HG02981 (cell line): ENCODE measurements around the gene PHTF1.
"Not testable (repeated sequence)": the region's sequence is repeated elsewhere in the genome, so short reads cannot be mapped to it uniquely, and the experiment has no call there.

ENCODE experiments used
- ATAC-seq: cut with Tn5 transposase; IDR thresholded peaks from one replicate; pipeline ENCODE4 v1.9.1; 2021; ENCODE audit warnings: mild to moderate bottlenecking, moderate library complexity; ENCODE audit not compliant: unreplicated experiment

The PHTF1 gene

GRCh38 chr1:113779542-113779941 is 20.3 kb upstream of the PHTF1 start:
- no peak for ATAC-seq

DNA sequence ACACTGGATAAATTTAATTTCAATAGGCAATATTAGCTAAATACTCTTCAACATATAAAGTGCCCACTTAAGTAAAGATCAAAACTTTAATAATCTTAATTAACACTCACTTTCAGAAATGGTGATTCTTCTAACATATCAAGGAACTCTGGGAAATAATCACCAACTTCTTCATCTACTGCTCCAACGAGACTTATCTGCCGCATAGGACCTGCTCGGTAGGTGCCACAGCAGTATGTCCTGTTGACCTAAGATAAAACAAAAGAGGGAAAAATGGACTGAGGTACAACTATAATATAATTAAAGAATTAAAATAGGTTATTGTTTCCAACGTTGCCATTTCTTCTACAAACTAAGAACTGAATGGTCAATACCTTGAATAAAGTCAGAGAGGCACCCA is 18.3 kb upstream of the PHTF1 start:
- no peak for ATAC-seq

DNA sequence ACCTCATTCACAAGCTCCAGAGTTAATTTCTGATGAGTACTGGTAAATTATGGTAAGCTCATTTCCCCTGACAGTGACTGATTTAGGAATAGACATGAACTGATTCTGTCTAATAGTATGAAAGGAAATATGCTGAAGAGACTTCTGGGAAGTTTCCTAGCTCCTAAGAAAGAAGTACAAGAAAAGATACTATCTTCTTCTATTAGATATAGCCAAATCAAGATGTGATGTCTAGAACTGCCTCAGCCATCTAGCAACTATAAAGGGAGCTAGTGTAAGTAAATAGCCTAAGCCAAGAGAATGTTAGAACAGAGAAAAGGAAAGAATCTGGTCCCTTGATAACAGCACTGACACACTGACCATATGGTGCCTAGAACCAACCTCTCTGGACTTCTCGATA is 10.7 kb upstream of the PHTF1 start:
- no peak for ATAC-seq

DNA sequence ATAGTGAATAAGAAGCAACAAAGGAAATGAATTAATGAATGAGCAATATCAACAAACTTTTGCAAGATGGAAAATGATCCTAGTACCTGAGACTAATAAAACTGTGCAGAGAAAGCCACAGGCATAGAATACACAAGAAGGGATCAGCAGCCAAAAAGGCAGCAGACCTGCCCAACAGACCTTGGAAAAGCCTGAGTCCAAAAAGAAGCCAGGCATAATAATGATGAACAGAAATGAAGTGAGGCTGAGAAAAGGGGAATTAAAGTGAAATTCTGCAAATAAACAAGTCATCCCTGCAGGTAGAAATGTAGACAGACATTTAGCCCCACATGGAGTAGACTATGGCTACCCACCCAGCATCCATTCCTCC is 10.3 kb upstream of the PHTF1 start:
- ATAC-seq, result no peak

GRCh38 chr1:113768916-113769600 is 9.8 kb upstream of the PHTF1 start:
- no peak for ATAC-seq

GRCh38 chr1:113765306-113766230 is 6.3 kb upstream of the PHTF1 start:
- ATAC-seq, result no peak

- no peak for ATAC-seq
These were observed 4.4 kb upstream of the PHTF1 start for GRCh38 chr1:113763661-113764060.

GRCh38 chr1:113761937-113762336 is 2.7 kb upstream of the PHTF1 start:
- ATAC-seq, result no peak

- no peak for ATAC-seq
These were observed 1.1 kb upstream of the PHTF1 start for GRCh38 chr1:113760102-113761080.

DNA sequence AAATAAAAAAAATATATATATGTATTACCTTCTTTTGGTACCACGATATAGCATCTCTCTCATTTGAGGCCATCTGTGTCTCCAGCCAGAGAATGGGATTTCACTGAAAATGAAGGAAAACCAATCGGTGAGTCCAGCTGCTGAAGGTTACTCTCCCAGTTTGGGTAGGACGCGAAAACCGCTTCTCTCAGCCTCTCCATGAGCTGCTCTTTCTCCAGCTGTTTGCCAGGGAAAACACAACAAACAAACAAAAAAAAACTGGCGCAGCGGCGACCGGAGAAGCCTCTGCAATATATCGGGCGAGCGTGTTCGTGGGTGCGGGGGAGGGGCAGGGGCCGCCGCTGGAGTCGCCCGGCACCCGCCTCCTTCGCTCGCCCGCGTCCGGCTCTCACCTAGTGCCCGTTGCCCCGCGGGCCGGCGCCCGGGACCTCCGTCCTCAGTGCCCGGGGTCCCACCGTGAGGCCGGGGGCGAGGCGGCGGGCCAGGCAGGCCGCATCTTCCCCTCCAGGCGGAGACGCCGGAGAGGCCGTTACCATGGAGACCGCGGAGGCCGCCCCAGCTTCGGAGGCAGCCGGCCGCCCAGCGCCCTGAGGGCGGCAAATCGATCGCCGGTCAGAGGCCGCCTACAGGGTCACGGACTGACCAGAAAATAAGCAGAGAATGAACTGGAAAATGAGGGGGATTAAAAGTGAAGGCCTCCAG is 504 bp downstream of the PHTF1 start:
- ATAC-seq, result peak; percentile 54

DNA sequence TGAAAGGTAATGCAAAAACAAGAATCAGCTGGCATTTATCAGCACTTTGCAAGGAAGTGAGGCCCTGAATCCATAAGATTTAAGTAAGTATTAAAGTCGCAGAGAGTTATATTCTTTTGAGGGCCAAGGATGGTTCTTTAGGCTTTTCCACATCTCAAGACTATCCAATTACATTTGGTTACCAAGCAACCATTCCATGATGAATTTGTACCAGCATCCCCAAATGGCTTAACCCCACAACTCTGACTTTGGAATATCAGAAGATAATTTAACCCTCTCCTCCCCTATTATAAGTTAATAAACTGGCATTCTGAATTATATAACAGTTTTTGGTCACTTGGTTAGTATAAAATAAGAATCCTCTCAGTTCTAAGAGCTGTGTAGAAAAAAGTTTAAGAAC is 2.8 kb downstream of the PHTF1 start:
- ATAC-seq, result no peak

DNA sequence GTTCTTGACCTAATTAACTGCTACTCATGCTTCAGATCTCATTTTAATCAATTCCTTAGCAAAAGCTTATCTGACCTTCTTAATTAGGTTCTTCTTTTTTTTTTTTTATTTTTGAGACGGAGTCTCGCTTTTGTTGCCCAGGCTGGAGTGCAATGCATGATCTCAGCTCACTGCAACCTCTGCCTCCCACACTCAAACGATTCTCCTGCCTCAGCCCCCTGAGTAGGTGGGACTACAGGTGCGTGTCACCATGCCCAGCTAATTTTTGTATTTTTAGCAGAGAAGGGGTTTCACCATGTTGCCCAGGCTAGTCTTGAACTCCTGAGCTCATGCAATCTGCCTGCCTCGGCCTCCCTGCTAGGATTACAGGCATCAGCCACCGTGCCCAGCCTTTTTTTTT is 6.0 kb downstream of the PHTF1 start:
- not testable (repeated sequence) for ATAC-seq

- ATAC-seq, result no peak
These were observed 7.8 kb downstream of the PHTF1 start for GRCh38 chr1:113751516-113751915.

DNA sequence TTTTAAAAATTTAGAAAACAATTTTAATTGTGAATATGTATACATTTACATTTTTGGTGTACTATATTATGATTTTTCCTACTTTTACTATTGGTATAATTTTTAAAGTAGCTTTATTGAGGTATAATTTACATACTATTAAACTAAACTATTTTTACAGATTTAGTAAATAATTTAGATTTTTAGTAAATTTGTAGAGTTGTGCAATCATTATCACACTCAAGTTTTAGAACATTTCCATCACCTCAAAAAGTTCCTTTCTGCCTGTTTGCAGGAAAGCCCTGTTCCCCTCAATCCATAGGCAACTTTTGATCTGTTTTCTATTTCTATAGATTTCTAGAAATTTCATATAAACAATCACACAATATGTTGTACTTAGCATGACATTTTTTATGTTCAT is 8.2 kb downstream of the PHTF1 start:
- ATAC-seq, result no peak

DNA sequence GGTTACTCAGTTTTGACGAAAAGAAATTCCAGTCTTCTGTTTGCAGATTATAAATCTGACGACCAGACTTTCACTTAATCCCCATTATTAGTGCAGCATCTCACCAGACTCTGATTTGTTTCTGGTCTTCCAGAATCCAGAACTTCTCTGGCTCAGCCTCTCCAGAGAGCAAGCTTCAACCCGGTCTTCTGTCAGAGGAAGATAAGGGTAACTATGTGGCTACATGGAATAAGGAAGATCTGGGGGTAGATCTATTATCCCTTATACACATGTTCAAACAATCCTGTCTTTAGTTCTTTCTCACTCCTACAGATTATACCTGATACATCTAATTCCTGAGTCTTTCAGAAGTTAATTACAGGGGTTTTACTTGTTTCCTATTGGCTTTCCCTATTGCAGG is 9.9 kb downstream of the PHTF1 start:
- no peak for ATAC-seq

- no peak for ATAC-seq
These were observed 11.9 kb downstream of the PHTF1 start for GRCh38 chr1:113747376-113747775.

DNA sequence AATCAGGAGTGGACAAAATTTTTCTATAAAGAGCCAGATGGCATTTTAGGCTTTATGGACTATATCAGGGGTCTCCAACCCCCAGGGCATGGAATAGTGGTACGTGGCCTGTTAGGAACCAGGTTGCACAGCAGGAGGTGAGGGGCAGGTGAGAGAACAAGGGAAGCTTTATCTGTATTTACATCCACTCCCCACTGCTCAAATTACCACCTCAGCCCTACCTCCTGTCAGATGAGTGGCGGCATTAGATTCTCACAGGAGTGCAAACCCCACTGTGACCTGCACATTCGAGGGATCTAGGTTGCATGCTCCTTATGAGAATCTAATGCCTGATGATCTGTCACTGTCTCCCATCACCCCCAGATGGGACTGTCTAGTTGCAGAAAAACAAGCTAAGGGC is 13.9 kb downstream of the PHTF1 start:
- ATAC-seq, result no peak

- no peak for ATAC-seq
These were observed 15.2 kb downstream of the PHTF1 start for GRCh38 chr1:113744114-113744513.

DNA sequence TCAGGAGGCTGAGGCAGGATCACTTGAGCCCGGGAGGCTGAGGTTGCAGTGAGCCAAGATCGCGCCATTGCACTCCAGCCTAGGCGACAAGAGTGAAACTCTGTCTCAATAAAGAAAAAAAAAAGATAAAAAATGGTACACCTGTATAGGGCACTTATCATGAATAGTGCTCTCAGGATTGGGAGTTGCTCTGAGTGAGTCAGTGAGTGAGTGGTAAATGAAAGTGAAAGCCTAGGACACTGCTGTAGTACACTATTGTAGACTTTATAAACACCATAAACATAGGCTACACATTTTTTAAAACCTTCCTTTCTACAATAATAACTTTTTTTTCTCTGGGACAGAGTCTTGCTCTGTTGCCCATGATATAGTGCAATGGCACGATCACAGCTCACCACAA is 16.8 kb downstream of the PHTF1 start:
- ATAC-seq, result peak; percentile 54

GRCh38 chr1:113734357-113735055 is 24.8 kb downstream of the PHTF1 start:
- ATAC-seq, result no peak
